Activated CD4-positive, alpha-beta T cell treated with anti-CD3 and anti-CD28 coated beads, Interleukin-2, amount 50 U/mL, for 16 hours (primary cell): Measurements from ENCODE around the gene PI4KB.

ENCODE experiments used
- DNase-seq: peaks from one replicate; pipeline ENCODE4 v3.0.0-alpha.2; 2020

Gene PI4KB

GRCh38 chr1:151311011-151311410 lies 16.2 kb downstream of the PI4KB start:
- no peak for DNase-seq

GRCh38 chr1:151309811-151310323 lies 17.3 kb downstream of the PI4KB start:
- no peak for DNase-seq

- DNase-seq, result no peak
Observed at GRCh38 chr1:151294742-151295462, 32.3 kb downstream of the PI4KB start.

GRCh38 chr1:151293093-151293492 lies 34.1 kb downstream of the PI4KB start:
- DNase-seq, result no peak

- no peak for DNase-seq
Observed at GRCh38 chr1:151292207-151293030, 34.8 kb downstream of the PI4KB start.

GRCh38 chr1:151290709-151291303 lies 36.4 kb downstream of the PI4KB start:
- DNase-seq, result no peak

GRCh38 chr1:151289991-151290708 lies 37.1 kb downstream of the PI4KB start:
- no peak for DNase-seq

- DNase-seq, result no peak
Observed at GRCh38 chr1:151289080-151289935, 37.9 kb downstream of the PI4KB start.

GRCh38 chr1:151288502-151288901 lies 38.7 kb downstream of the PI4KB start:
- no peak for DNase-seq

- no peak for DNase-seq
Observed at GRCh38 chr1:151287767-151288500, 39.3 kb downstream of the PI4KB start.

GRCh38 chr1:151287341-151287699 lies 39.9 kb downstream of the PI4KB start:
- no peak for DNase-seq

GRCh38 chr1:151286619-151287340 lies 40.4 kb downstream of the PI4KB start:
- no peak for DNase-seq

GRCh38 chr1:151284013-151284577 lies 43.1 kb downstream of the PI4KB start:
- DNase-seq, result no peak

GRCh38 chr1:151282883-151283725 lies 44.1 kb downstream of the PI4KB start:
- no peak for DNase-seq

- DNase-seq, result peak; percentile 100
Observed at GRCh38 chr1:151281969-151282882, 45.0 kb downstream of the PI4KB start, which contains the start of gene ZNF687. Gene ZNF687, plus strand, starts transcription at chr1:151282299. Its CDS starts 3,993 bp downstream, at chr1:151286292.

GRCh38 chr1:151281225-151281968 lies 45.8 kb downstream of the PI4KB start:
- peak; percentile 98 for DNase-seq

- DNase-seq, result peak; percentile 51
Observed at GRCh38 chr1:151277249-151277648, 50.0 kb downstream of the PI4KB start.
